Heart left ventricle (tissue), 13 donors: Measurements from ENCODE around the gene SGF29.
"Not testable (repeated sequence)": the region's sequence is repeated elsewhere in the genome, so short reads cannot be mapped to it uniquely, and the experiment has no call there.

Source experiments
- POLR2A ChIP-seq, 2 donors: fragments of 450-650 bp; IDR thresholded peaks; one replicate each; pipeline ENCODE4 v1.6.1; 2017; ENCODE audit warnings: antibody characterized with exemption in 2 of 2, mild to moderate bottlenecking in 2 of 2, moderate library complexity in 2 of 2
- TF ChIP-seq, protein P1 (sequence below), 12 donors: fragments of 200-600 bp; sonication (generic) in 4 of 12; IDR thresholded peaks; one replicate each; pipeline versions ENCODE4 v1.5.0 to v1.8.0; 2018 to 2022; ENCODE audit warnings: antibody characterized with exemption in 12 of 12, mild to moderate bottlenecking in 5 of 12
- donor health status: ischemic (EF 13 %, LVEDD 7.1; RV severe dilation, severe dysfunction).
- donor health status: DM: no; HTN: yes; CAD: no.
- donor health status: DM: no; HTN: no; CAD: no.
- donor health status: ischemic (EF 25% LVEDD 6.9; RV normal size, moderate dysfunction).
- donor health status: ischemic (EF 25% LVEDD 5.7; RV mildly dilated, moderate dysfunction).
- donor health status: ischemic (EF 35%, LVEDD 5.7; RV mildly dilated, moderate dysfunction).
- donor health status: nonischemic (EF 11% LVEDD 7.7; RV severe dilation, severe dysfunction).
- donor health status: DM: yes; HTN: yes; CAD: no.
- donor health status: PGD.
- donor health status: ischemic (EF 29% LVEDD 5.4; RV normal size, mild dysfunction).
- donor health status: nonischemic (EF 23%, LVEDD 6.1; RV moderate dilation, normal function).

DNA sequence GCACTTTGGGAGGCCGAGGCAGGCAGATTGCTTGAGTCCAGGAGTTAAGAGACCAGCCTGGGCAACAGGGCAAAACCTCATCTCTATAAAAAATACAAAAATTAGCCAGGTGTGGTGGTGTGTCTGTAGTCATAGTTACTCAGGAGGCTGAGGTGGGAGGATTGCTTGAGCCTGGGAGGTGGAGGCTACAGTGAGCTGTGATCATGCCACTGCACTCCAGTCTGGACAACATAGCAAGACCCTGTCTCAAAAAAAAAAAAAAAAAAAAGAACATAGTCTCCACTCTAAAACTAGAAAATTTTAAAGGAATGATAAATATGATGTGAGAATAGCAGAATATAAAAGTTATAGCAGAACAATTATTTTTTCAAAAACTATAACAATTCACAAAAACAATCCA, 66.6 kb downstream of the SGF29 start:
- TF ChIP-seq, protein P1, sequence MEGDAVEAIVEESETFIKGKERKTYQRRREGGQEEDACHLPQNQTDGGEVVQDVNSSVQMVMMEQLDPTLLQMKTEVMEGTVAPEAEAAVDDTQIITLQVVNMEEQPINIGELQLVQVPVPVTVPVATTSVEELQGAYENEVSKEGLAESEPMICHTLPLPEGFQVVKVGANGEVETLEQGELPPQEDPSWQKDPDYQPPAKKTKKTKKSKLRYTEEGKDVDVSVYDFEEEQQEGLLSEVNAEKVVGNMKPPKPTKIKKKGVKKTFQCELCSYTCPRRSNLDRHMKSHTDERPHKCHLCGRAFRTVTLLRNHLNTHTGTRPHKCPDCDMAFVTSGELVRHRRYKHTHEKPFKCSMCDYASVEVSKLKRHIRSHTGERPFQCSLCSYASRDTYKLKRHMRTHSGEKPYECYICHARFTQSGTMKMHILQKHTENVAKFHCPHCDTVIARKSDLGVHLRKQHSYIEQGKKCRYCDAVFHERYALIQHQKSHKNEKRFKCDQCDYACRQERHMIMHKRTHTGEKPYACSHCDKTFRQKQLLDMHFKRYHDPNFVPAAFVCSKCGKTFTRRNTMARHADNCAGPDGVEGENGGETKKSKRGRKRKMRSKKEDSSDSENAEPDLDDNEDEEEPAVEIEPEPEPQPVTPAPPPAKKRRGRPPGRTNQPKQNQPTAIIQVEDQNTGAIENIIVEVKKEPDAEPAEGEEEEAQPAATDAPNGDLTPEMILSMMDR (IDR thresholded peaks at IDR 0.05), result not testable (repeated sequence)
- not testable (repeated sequence) for TF ChIP-seq POLR2A (IDR thresholded peaks at IDR 0.05)
